ENCODE results near the gene FOXK1. TPM values are rescaled to one million over a fixed set of nuclear protein-coding genes. Genes with fewer than 3 reads are reported as not detected.

Gene FOXK1
- total and polyA plus RNA-seq, 9 of the 15 experiments (the other 6 are each of a cell fraction or from before 2014, with no cell fraction given): 0.32 to 45.5 (median 8.1) TPM

DNA sequence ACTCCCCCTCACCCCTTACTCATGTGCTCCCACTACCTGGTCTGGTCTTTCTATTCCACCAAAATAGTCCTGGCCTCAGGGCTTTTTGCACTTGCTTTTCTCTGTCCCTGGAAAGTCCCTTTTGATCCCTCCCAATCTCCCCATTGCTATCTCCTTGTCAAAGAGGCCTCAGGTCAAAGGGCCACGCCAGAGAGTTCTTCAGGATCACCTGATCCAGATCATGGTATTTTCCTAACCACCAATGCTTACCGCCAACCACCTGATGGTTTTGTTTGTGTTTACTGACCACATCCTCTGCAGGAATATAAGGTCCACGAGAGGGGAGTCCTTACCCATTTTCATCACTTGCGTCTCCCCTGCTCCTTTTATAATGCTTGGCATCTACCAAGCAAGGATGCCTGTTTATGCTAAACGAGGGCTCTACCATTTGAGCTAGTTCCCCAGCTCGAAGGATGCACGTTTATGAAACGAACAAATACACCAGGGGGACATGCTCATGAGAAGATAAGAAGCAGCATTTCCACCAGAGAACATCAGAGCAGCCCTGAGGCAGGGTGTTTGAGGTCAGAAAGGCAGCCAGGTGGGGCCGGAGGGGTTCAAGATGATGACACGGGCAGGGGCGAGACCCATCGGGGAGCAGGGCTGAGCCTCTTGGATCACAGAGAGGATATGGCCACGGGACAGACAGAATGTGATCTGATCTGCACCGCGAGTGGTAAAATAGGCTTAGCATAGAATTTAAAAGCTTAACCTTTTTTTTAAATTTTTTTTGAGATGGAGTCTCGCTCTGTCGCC is 43.1 kb upstream of the FOXK1 start (continued):
- TF ChIP-seq CHD4 (IDR thresholded peaks at IDR 0.05; ENCODE audit: insufficient read depth, insufficient replicate concordance, low read depth, low read length, poor library complexity, severe bottlenecking): no peak
- no peak for TF ChIP-seq BCOR (IDR thresholded peaks at IDR 0.05)
- TF ChIP-seq SPI1 (IDR thresholded peaks at IDR 0.05; ENCODE audit: borderline replicate concordance, low read depth, low read length): no peak
- TF ChIP-seq NEUROD1 (IDR thresholded peaks at IDR 0.05; ENCODE audit: borderline replicate concordance, low read depth, low read length, partially characterized antibody): no peak
- TF ChIP-seq, protein P1, sequence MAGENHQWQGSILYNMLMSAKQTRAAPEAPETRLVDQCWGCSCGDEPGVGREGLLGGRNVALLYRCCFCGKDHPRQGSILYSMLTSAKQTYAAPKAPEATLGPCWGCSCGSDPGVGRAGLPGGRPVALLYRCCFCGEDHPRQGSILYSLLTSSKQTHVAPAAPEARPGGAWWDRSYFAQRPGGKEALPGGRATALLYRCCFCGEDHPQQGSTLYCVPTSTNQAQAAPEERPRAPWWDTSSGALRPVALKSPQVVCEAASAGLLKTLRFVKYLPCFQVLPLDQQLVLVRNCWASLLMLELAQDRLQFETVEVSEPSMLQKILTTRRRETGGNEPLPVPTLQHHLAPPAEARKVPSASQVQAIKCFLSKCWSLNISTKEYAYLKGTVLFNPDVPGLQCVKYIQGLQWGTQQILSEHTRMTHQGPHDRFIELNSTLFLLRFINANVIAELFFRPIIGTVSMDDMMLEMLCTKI (IDR thresholded peaks at IDR 0.05; ENCODE audit: partially characterized antibody): no peak
- no peak for TF ChIP-seq L3MBTL2 (IDR thresholded peaks at IDR 0.05)
- no peak for TF ChIP-seq KDM2B (CRISPR knock-in tag; IDR thresholded peaks at IDR 0.05)
- no peak for TF ChIP-seq TAF7 (tag; IDR thresholded peaks at IDR 0.05)
- no peak for TF ChIP-seq CREB1 (IDR thresholded peaks at IDR 0.05)
- no peak for TF ChIP-seq CREB1 (CRISPR knock-in tag; IDR thresholded peaks at IDR 0.05)
- TF ChIP-seq CTBP1 (IDR thresholded peaks at IDR 0.05; ENCODE audit: borderline replicate concordance): 0 out of 2 replicates have a peak, but pooled peaks have one; percentile 20
- TF ChIP-seq SP1 (CRISPR knock-in tag; IDR thresholded peaks at IDR 0.05): no peak
- TF ChIP-seq NFE2 (IDR thresholded peaks at IDR 0.05; ENCODE audit: low read depth): no peak
- TF ChIP-seq, protein P2, sequence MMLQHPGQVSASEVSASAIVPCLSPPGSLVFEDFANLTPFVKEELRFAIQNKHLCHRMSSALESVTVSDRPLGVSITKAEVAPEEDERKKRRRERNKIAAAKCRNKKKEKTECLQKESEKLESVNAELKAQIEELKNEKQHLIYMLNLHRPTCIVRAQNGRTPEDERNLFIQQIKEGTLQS (IDR thresholded peaks at IDR 0.05): no peak
- TF ChIP-seq, protein P2 (CRISPR knock-in tag; conservative IDR thresholded peaks at IDR 0.05): no peak
- no peak for TF ChIP-seq ZNF143 (CRISPR knock-in tag; IDR thresholded peaks at IDR 0.05)
- TF ChIP-seq BRD9 (IDR thresholded peaks at IDR 0.05; ENCODE audit: low read depth, partially characterized antibody): no peak
- no peak for TF ChIP-seq RFX7 (CRISPR knock-in tag; IDR thresholded peaks at IDR 0.05)
- TF ChIP-seq ZNF224 (CRISPR knock-in tag; IDR thresholded peaks at IDR 0.05): no peak
- TF ChIP-seq, protein P3, sequence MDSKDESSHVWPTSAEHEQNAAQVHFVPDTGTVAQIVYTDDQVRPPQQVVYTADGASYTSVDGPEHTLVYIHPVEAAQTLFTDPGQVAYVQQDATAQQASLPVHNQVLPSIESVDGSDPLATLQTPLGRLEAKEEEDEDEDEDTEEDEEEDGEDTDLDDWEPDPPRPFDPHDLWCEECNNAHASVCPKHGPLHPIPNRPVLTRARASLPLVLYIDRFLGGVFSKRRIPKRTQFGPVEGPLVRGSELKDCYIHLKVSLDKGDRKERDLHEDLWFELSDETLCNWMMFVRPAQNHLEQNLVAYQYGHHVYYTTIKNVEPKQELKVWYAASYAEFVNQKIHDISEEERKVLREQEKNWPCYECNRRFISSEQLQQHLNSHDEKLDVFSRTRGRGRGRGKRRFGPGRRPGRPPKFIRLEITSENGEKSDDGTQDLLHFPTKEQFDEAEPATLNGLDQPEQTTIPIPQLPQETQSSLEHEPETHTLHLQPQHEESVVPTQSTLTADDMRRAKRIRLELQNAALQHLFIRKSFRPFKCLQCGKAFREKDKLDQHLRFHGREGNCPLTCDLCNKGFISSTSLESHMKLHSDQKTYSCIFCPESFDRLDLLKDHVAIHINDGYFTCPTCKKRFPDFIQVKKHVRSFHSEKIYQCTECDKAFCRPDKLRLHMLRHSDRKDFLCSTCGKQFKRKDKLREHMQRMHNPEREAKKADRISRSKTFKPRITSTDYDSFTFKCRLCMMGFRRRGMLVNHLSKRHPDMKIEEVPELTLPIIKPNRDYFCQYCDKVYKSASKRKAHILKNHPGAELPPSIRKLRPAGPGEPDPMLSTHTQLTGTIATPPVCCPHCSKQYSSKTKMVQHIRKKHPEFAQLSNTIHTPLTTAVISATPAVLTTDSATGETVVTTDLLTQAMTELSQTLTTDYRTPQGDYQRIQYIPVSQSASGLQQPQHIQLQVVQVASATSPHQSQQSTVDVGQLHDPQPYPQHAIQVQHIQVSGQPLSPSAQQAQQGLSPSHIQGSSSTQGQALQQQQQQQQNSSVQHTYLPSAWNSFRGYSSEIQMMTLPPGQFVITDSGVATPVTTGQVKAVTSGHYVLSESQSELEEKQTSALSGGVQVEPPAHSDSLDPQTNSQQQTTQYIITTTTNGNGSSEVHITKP (IDR thresholded peaks at IDR 0.05; ENCODE audit: partially characterized antibody): peak; percentile 70

Measured in K562 (cell line).